Measurements from ENCODE around the gene SPATA2L. TPM values are rescaled to one million over a fixed set of nuclear protein-coding genes. Genes with fewer than 3 reads are reported as not detected.
"Not testable (repeated sequence)": the region's sequence is repeated elsewhere in the genome, so short reads cannot be mapped to it uniquely, and the experiment has no call there.

Gene SPATA2L
- total RNA-seq, 1 donor from 2014 or later, result 9.5 TPM

GRCh38 chr16:89695086-89695874 lies 6.2 kb downstream of the SPATA2L start:
- Mint-ChIP-seq H3K4me3 (ENCODE audit: unreplicated experiment) (no peak overlapping the region), H3K27me3 (ENCODE audit: unreplicated experiment) (no peaks in the 10 kb centered on the region), H3K4me1 (ENCODE audit: unreplicated experiment) (peaks cover 6% of the 10 kb centered on the region), H3K36me3 (ENCODE audit: unreplicated experiment) (peaks cover 16% of the 10 kb centered on the region), H3K27ac (ENCODE audit: unreplicated experiment) (no peak overlapping the region), H3K9me3 (ENCODE audit: unreplicated experiment) (no peaks in the 10 kb centered on the region)
- DNase-seq (ENCODE audit: extremely low spot score, unreplicated experiment), result no peak
- no peak for TF ChIP-seq CTCF (IDR thresholded peaks at IDR 0.05)

DNA sequence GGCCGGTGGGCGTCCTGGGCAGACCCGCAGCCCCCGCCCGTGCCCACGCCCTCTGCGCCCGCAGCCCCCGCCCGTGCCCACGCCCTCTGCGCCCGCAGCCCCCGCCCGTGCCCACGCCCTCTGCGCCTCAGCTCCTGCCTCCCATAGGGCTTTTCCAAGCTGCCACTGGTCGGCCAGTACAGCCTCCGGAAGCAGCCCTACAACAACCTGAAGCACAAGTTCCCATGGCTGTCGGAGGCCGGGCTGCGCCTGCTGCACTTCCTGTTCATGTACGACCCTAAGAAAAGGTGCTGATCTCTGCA lies 6.8 kb downstream of the SPATA2L start:
- H3K27me3 Mint-ChIP-seq (ENCODE audit: unreplicated experiment); DNase-seq (ENCODE audit: extremely low spot score, unreplicated experiment); H3K27ac Mint-ChIP-seq (ENCODE audit: unreplicated experiment); H3K4me1 Mint-ChIP-seq (ENCODE audit: unreplicated experiment); H3K9me3 Mint-ChIP-seq (ENCODE audit: unreplicated experiment); H3K4me3 Mint-ChIP-seq (ENCODE audit: unreplicated experiment): not testable (repeated sequence)
- H3K36me3 Mint-ChIP-seq (ENCODE audit: unreplicated experiment), result peaks cover 19% of the 10 kb centered on the region

DNA sequence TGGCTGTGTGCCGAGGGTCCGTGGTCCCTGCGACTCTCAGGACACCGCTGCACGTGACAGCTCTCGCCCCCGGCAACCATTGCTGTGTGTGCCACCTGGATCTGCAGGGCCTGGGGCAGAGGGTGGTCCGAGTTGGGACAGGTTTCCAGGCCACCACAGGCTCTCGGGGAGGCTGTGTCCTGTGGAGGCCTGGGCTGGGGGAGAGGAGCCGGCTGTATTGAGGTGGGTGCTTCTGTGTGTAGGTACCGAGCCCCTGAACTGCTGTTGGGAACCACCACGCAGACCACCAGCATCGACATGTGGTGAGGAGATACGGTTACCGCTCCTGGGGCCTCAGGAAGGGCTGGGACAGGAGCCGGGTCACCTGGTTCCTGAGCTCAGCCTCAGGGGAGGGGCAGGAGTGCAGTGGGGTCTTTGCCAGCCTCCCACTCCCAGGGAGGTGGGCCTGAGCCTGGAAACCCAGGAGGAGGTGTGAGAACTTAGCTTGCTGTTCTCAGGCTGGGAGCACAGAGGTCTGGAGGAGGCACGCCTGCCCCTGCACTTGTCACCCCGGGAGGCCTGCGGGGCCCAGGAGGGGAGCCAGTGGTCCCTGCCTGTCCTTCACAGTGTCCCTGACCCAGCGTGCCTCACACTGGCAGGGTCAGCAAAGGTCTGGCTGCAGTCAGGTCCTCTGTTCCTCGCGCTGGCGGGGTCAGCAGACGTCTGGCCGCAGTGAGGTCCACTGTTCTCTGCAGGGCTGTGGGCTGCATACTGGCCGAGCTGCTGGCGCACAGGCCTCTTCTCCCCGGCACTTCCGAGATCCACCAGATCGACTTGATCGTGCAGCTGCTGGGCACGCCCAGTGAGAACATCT lies 7.3 kb downstream of the SPATA2L start:
- Mint-ChIP-seq H3K27me3 (ENCODE audit: unreplicated experiment) (no peaks in the 10 kb centered on the region), H3K4me3 (ENCODE audit: unreplicated experiment) (no peak overlapping the region), H3K9me3 (ENCODE audit: unreplicated experiment) (no peaks in the 10 kb centered on the region), H3K4me1 (ENCODE audit: unreplicated experiment) (peaks cover under 1% of the 10 kb centered on the region), H3K36me3 (ENCODE audit: unreplicated experiment) (peaks cover 19% of the 10 kb centered on the region), H3K27ac (ENCODE audit: unreplicated experiment) (no peak overlapping the region)
- no peak for DNase-seq (ENCODE audit: extremely low spot score, unreplicated experiment)
- no peak for TF ChIP-seq CTCF (IDR thresholded peaks at IDR 0.05)

DNA sequence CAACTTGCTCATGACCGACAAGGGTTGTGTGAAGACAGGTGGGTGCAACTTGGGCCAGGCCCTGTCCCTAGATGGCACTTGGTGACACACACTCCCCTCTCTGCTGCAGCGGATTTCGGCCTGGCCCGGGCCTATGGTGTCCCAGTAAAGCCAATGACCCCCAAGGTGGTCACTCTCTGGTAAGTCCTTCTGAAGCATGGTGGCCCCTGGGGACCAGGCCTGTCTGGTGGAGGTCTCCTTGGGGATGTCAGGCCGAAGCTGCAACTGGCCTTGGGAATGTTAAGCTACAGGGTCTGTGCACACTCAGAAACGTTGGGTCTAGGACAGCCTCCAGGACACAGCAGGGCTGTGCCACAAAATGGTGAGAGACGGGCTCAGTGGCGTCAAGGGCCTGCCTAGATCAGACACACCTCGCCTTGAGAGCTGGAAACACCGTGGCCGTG lies 8.2 kb downstream of the SPATA2L start:
- no peak for DNase-seq (ENCODE audit: extremely low spot score, unreplicated experiment)
- no peak for TF ChIP-seq CTCF (IDR thresholded peaks at IDR 0.05)
- H3K36me3 Mint-ChIP-seq (ENCODE audit: unreplicated experiment), result peaks cover 19% of the 10 kb centered on the region
- no peaks in the 10 kb centered on the region for H3K9me3 Mint-ChIP-seq (ENCODE audit: unreplicated experiment)
- H3K27ac Mint-ChIP-seq (ENCODE audit: unreplicated experiment), result no peak overlapping the region
- H3K4me1 Mint-ChIP-seq (ENCODE audit: unreplicated experiment), result no peaks in the 10 kb centered on the region
- no peak overlapping the region for H3K4me3 Mint-ChIP-seq (ENCODE audit: unreplicated experiment)
- H3K27me3 Mint-ChIP-seq (ENCODE audit: unreplicated experiment), result no peaks in the 10 kb centered on the region

GRCh38 chr16:89691986-89692569 lies 9.4 kb downstream of the SPATA2L start:
- Mint-ChIP-seq H3K27ac (ENCODE audit: unreplicated experiment) (no peak overlapping the region), H3K36me3 (ENCODE audit: unreplicated experiment) (peaks cover 19% of the 10 kb centered on the region), H3K4me1 (ENCODE audit: unreplicated experiment) (peaks cover 10% of the 10 kb centered on the region), H3K27me3 (ENCODE audit: unreplicated experiment) (no peaks in the 10 kb centered on the region), H3K9me3 (ENCODE audit: unreplicated experiment) (no peaks in the 10 kb centered on the region), H3K4me3 (ENCODE audit: unreplicated experiment) (no peak overlapping the region)
- DNase-seq (ENCODE audit: extremely low spot score, unreplicated experiment), result no peak
- TF ChIP-seq CTCF (IDR thresholded peaks at IDR 0.05), result no peak

Data from osteocyte (in vitro differentiated cells).